UCSD-AML1 (cell line): ENCODE results near the gene OR14I1.
"Not testable (repeated sequence)": the region's sequence is repeated elsewhere in the genome, so short reads cannot be mapped to it uniquely, and the experiment has no call there.

Experiments used
- DNase-seq: peaks from one replicate; lab custom pipeline; 2025; ENCODE audit not compliant: unreplicated experiment; lab: John Stamatoyannopoulos, UW

Gene OR14I1

DNA sequence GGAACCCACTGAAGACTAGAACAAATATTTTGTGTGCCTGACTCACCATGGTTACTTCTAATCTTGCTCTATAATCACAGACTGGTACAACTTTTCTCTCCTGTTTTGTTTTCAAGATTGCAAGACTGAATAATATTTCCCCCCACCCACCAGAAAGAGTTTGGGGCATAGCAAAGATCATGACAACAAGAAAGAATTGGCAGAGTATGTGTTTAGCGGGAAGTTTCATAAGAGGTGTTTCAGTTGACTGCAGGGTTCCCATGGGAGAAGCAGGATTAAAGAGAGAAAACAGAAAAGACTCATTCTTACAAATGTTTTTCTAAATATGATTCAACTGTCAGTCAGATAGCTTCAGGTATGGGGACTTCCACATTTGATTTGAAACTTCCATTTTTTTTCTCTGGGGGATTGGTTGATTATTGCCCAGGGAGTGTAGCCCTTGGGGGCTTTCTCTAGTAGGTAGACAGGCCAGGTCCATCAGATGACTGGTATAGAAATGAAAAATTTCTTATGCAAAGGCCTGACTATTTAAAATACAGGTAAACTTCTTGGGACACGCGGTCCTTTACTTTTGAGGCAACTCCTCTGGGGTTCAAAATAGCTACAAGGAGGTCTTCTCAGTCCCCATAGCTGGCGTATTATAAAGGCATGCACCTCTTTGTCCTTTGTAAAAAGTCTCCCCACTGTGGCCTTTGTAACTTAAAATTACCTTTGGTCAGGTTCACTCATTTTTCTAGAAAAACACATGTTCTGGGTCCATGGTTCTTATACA is 13.9 kb downstream of the OR14I1 start:
- no peak for DNase-seq

DNA sequence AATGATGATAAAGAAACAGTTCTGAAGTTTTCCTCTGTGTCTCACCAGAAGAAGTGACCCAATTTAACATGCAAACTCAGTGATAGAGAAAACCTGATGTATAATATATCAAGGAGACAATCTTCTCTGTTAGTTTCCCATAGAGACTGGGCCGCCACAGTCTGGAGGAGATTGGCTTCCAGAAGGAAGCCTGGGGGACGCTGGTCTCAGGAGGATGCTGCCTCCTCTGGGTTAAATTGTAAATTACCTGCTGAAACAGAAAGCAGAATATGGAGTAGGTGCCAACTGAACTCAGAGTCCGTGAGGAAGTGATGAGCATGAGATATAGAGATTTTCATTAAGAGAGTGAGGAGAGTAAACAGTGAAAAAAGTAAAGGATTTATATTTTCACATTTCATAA is 15.8 kb downstream of the OR14I1 start:
- no peak for DNase-seq

DNA sequence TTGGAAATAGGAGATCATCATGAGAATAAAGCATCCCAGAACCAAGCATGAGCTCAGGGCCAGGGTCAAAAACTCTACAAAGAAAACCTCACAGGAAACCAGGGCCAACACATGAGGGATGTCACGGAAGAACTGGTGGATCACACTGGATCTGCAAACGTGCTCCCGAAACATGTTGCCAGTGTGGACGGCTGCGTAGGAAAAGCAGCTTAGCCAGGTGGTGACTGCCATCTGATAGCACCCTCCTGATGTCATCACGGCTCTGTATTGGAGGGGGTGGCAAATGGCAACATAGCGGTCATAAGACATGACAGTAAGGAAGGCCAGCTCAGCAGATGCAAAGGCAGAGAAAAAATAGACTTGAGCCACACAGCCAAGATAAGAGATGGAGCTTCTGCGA is 20.9 kb downstream of the OR14I1 start:
- DNase-seq: no peak

DNA sequence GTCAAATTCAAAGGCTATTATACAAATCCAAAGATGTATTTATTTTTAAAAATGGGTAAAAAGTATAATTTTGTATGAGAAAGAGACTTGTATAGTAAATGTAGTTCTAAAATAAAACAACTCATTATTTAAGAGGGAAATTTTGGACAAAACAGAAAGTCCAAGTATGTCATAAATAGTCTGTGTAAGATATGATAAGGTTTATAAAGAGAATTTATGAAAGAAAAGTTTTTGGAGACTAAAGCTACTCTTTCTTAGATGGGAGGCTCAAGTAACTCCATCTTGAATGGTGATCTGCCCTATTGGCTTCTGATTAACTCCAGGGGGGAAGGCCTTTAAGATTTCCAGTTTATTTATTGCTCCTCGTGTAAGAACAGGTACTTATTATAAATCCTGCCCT is 32.6 kb downstream of the OR14I1 start:
- DNase-seq: no peak

DNA sequence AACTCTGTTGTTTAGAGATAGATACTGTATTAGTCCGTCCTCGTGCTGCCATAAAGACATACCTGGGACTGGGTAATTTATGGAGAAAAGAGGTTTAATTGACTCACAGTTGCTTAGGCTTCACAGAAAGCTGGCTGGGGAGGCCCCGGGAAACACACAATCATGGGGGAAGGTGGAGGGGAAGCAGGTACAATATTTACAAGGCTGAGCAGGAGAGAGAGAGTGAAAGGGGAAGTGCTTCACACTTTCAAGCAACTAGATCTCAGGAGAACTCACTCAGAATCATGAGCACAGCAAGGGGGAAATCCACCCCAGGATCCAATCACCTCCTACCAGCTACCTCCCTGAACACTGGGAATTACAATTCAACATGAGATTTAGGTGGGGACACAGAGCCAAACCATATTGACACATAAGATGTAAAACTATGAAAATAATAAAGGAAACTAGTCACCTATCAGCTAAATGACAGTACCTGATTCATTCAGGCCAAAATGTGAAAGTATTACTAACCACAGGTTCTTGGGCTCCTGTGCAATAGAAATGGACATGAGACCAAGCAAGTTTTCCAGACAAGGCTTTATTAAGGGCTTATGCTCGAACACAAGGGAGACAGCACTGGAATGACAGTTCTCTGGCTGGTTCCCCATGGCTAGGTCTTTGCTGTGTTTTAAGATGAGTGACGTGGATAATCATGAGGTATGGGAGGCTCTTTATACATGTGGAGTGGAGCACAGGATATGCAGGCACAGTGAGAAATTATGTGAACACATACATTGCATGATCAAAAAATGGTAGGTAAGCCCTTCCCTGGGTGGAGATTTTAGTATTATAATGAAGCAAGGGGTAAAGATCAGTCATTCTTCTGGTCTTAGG is 38.9 kb downstream of the OR14I1 start:
- DNase-seq: not testable (repeated sequence)

DNA sequence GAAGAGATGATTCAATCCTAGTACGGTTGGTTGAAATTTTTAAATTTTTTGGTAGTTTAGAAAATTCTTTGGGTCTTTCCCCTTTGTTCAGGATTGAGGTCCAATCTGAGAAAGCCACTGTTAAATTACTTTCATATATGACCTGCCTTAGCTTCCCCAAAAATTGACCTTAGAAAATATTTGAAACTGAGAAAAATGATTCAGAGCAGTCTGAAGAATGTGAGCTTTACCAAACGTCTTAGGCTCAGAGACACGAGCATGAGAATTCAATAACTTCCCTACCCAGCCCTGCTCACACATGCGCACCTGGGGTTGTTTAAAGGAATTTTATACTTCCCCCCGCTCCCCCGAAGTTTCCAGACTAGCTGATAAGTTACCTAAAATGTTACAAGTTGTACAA is 45.8 kb downstream of the OR14I1 start:
- DNase-seq: not testable (repeated sequence)

DNA sequence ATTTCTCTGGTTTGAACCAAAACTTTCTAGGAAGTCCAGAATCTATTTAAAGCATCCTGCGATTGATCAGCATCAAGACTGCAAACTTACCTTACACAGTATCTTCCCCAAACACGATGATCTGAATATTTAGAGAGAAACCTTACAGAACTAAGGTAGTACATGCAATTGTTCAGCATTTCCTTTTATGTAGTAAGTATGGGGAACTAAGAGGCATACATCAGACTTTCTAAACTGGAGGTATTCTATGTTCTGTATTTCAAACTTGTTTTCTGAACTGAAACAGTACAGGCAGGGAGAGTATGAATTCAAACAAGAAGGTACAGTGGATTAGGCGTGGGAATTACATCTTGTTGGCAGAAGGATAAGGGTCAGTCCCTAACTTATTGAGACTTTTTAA is 47.2 kb downstream of the OR14I1 start, which contains the start of gene OR2T27:
TSS of gene OR2T27 (minus strand) at position 175 of the 400 bp plus-strand sequence. CDS start 4,644 bp downstream, outside the sequence.
- DNase-seq: not testable (repeated sequence)
